Keratinocyte (primary cell): ENCODE results near the gene KAT7. TPM values are rescaled to one million over a fixed set of nuclear protein-coding genes. Genes with fewer than 3 reads are reported as not detected.
A peak's percentile ranks its signal among the peaks of the same experiment; 100 is the strongest.

ENCODE experiments used
- DNase-seq: peaks from one replicate; pipeline ENCODE4 v3.0.0-alpha.2; 2011; ENCODE audit warnings: low read depth, missing footprints, low spot score
- FAIRE-seq: peaks from 2 replicates; lab custom pipeline; 2011; peaks lifted over from hg19 to GRCh38; lab: Jason Lieb, UNC
- H2AFZ ChIP-seq: 2 replicates; pipeline ENCODE4 v1.6.0; 2012; ENCODE audit warnings: low read length, control low read depth, inconsistent platforms; ENCODE audit not compliant: control insufficient read depth
- H3K27ac ChIP-seq: 2 replicates; pipeline ENCODE4 v1.5.1; 2011; ENCODE audit warnings: low read length; ENCODE audit not compliant: control insufficient read depth, insufficient read depth
- H3K27me3 ChIP-seq: 3 replicates; pipeline ENCODE4 v1.6.0; 2011; ENCODE audit warnings: low read length; ENCODE audit not compliant: control insufficient read depth, insufficient read depth; ENCODE audit errors: extremely low read depth
- H3K36me3 ChIP-seq, 2 experiments: 2 replicates in 1 of 2; 3 replicates in 1 of 2; pipeline ENCODE4 v1.5.1; 2011; ENCODE audit warnings: low read length in 2 of 2, mild to moderate bottlenecking in 1 of 2; ENCODE audit not compliant: control insufficient read depth in 2 of 2, insufficient read depth in 2 of 2; ENCODE audit errors: extremely low read depth in 1 of 2
- H3K4me1 ChIP-seq: 3 replicates; pipeline ENCODE4 v1.5.1; 2011; ENCODE audit warnings: low read length; ENCODE audit not compliant: control insufficient read depth, insufficient read depth; ENCODE audit errors: extremely low read depth
- H3K4me2 ChIP-seq: 3 replicates; pipeline ENCODE4 v1.6.0; 2011; ENCODE audit warnings: low read depth, low read length; ENCODE audit not compliant: control insufficient read depth, insufficient read depth; ENCODE audit errors: extremely low read depth
- H3K4me3 ChIP-seq, 3 experiments: fragments of 200-600 bp in 1 of 3; sonication (generic) in 1 of 3; 2 replicates in 2 of 3; 3 replicates in 1 of 3; pipeline ENCODE4 v1.5.1; 2011 to 2016; ENCODE audit warnings: low read length in 3 of 3, mild to moderate bottlenecking in 3 of 3, control low read depth in 2 of 3, inconsistent platforms in 1 of 3, low read depth in 1 of 3, mixed read lengths in 1 of 3, mixed run types in 1 of 3, moderate library complexity in 1 of 3; ENCODE audit not compliant: control insufficient read depth in 2 of 3, insufficient read depth in 2 of 3; ENCODE audit errors: extremely low read depth in 1 of 3
- H3K79me2 ChIP-seq: 2 replicates; pipeline ENCODE4 v1.6.0; 2012; ENCODE audit warnings: low read length; ENCODE audit not compliant: control insufficient read depth, insufficient read depth
- H3K9ac ChIP-seq: 3 replicates; pipeline ENCODE4 v1.6.0; 2011; ENCODE audit warnings: low read length; ENCODE audit not compliant: control insufficient read depth, insufficient read depth; ENCODE audit errors: extremely low read depth
- H3K9me1 ChIP-seq: 3 replicates; pipeline ENCODE4 v1.6.0; 2011; ENCODE audit warnings: low read length; ENCODE audit not compliant: control insufficient read depth, insufficient read depth; ENCODE audit errors: extremely low read depth
- H3K9me3 ChIP-seq: 2 replicates; pipeline ENCODE4 v1.5.1; 2012; ENCODE audit warnings: low read depth, low read length; ENCODE audit not compliant: control insufficient read depth
- H4K20me1 ChIP-seq: 3 replicates; pipeline ENCODE4 v1.6.0; 2011; ENCODE audit warnings: low read length; ENCODE audit not compliant: control insufficient read depth, insufficient read depth; ENCODE audit errors: extremely low read depth
- CTCF ChIP-seq, 3 experiments: IDR thresholded peaks in 1 of 3; conservative IDR thresholded peaks in 1 of 3; optimal IDR thresholded peaks in 1 of 3; 2 replicates in 2 of 3; 3 replicates in 1 of 3; pipeline versions ENCODE3 to v1.5.1; 2011; ENCODE audit warnings: low read length in 3 of 3, mild to moderate bottlenecking in 3 of 3, moderate library complexity in 2 of 3, control low read depth in 1 of 3, inconsistent platforms in 1 of 3; ENCODE audit not compliant: insufficient read depth in 2 of 3; ENCODE audit errors: extremely low read depth in 1 of 3
- EZH2 ChIP-seq: IDR thresholded peaks from one replicate; pipeline ENCODE4 v1.6.1; 2012; ENCODE audit warnings: inconsistent platforms, mild to moderate bottlenecking, low read length, moderate library complexity
- dilution Hi-C: fragments of 300-500 bp; cut with MboI; formaldehyde crosslinking; loops from one replicate; pipeline ENCODE4 v1.7.0; 2020; ENCODE audit warnings: low sequenced_read_pairs; ENCODE audit not compliant: extremely low pct_ligation_motif_present
- polyA plus RNA-seq, 5 experiments: library from polyadenylated mRNA; depleted of rRNA in 3 of 5; stranded (reverse) in 3 of 5; stranded (forward) in 1 of 5; unstranded in 1 of 5; fragments of >200 nt; gene quantifications; 1 replicate in 1 of 5; 2 replicates in 3 of 5; 3 replicates in 1 of 5; pipeline versions ENCODE4 v1.2.1 to v1.2.3, GENCODE V29; 2011 to 2012; ENCODE audit warnings: missing spikeins in 2 of 5, low read depth in 1 of 5, low replicate concordance in 1 of 5

The KAT7 gene
- polyA plus RNA-seq, 1 donor (not counting 4 experiments of a cell fraction or from before 2014, with no cell fraction given) = 19.7 TPM

DNA sequence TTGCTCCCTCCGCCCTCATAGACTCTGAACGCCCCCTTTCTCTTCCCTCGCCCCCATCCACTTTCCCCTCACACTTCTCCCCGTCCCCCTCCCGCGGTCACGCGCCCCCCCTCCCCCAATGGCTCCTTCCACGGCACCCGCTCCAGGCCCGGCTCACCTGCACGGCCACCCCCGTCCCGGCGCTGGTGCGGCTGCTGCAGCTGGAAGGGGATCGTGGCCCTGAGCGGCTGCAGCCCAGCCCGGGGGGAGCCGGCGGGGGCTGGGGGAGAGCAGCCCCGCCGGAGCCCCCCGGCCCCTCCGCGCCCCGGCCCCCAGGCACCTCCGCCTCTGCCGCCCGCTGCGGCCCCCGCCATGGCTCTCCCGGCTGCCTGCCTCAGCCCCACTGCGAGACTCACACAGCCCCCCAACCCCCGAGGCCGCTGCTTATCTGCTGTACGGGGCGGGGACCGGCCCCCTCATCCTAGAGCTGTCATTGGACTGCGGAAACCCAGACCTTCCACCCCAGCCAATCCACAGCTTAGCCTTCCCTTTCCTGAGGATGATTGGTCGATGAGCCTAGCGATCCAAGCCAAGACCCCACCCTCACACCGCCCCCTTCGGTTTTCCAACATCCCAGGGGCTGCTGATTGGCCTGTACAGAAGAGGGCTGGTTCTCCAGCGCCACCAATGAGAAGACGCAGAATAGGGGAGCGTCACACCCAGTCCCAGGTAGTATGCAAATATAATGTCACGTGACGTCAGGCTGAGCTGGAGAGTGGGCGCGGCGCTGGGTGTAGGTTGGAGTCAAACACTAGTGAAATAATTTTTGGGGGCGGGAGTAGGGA is 24.5 kb upstream of the KAT7 start, which contains the start of gene FAM117A:
TSS of gene FAM117A (minus strand) at position 397 of the 824 bp plus-strand sequence. CDS start at position 353, 44 bp downstream.
- Histone ChIP-seq H3K4me3 (peak within 1 kb of the TSS; percentile 67 to 78 (median 72)), H3K9me3 (no peaks in the 10 kb centered on the region), H3K4me1 (peaks cover 16% of the 10 kb centered on the region), H3K79me2 (no peaks in the 10 kb centered on the region), H2AFZ (peak within 1 kb of the TSS; percentile 76), H4K20me1 (no peaks in the 10 kb centered on the region), H3K4me2 (peak within 1 kb of the TSS; percentile 85), H3K9ac (peak within 1 kb of the TSS; percentile 69), H3K27me3 (no peaks in the 10 kb centered on the region), H3K27ac (no peak within 1 kb of the TSS), H3K36me3 (no peaks in the 10 kb centered on the region), H3K9me1 (no peaks in the 10 kb centered on the region)
- FAIRE-seq = peak; percentile 81
- DNase-seq = peak; percentile 98
- TF ChIP-seq CTCF (optimal IDR thresholded peaks at IDR 0.05 in 1 of 3, IDR thresholded peaks at IDR 0.05 in 1 of 3, conservative IDR thresholded peaks at IDR 0.05 in 1 of 3; ENCODE audit: extremely low read depth in 1 of 3, insufficient read depth in 2 of 3, low read length in 3 of 3) (no peak), EZH2 (no peak)
- dilution Hi-C loops = no loop called here

DNA sequence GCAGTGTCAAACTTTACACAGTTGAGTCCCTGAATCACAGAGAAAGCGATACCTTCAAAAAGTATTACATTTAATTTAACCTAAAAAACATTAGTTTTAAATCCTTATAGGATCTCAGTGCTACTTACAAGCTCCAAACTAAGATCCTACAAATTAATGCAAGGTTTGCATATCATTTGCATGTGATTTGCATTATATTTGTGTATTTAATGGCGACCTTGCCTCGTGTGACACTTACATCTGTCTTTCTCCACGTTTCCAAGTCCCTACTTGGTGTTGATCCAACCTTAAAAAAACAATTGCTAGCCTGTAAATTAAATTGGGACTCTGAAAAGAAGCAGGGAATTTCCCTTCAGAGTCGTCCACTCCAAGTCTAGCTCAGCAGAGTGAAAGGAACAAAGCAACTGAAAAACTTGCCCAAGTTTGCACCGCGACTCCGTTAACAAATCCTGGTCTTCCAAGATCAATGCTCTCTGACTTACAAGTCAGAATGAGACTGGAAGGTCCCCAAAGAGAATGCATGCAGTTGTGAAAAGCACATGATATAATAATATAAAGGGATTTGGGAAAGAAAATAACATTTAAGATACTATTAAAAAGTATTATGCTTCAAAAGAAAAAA is 23.8 kb upstream of the KAT7 start:
- FAIRE-seq (no peak), DNase-seq (no peak)
- peak overlapping the region; percentile 37 for H2AFZ ChIP-seq
- H3K9ac ChIP-seq = no peak overlapping the region
- peak overlapping the region in 1 of 3 experiments; percentile 66 for H3K4me3 ChIP-seq
- H3K4me2 ChIP-seq = peak overlapping the region; percentile 85
- no peaks in the 10 kb centered on the region for H3K36me3 ChIP-seq
- dilution Hi-C loops = no loop called here
- no peaks in the 10 kb centered on the region for H3K9me3 ChIP-seq
- peaks cover 16% of the 10 kb centered on the region for H3K4me1 ChIP-seq
- TF ChIP-seq EZH2 = no peak
- no peak for TF ChIP-seq CTCF (optimal IDR thresholded peaks at IDR 0.05 in 1 of 3, IDR thresholded peaks at IDR 0.05 in 1 of 3, conservative IDR thresholded peaks at IDR 0.05 in 1 of 3; ENCODE audit: extremely low read depth in 1 of 3, insufficient read depth in 2 of 3, low read length in 3 of 3)
- no peaks in the 10 kb centered on the region for H4K20me1 ChIP-seq
- no peaks in the 10 kb centered on the region for H3K27me3 ChIP-seq
- H3K79me2 ChIP-seq = no peaks in the 10 kb centered on the region
- H3K9me1 ChIP-seq = no peaks in the 10 kb centered on the region
- no peak overlapping the region for H3K27ac ChIP-seq
